ENCODE data around the gene AP3S1.
"Not testable (repeated sequence)": the region's sequence is repeated elsewhere in the genome, so short reads cannot be mapped to it uniquely, and the experiment has no call there.

Gene AP3S1

DNA sequence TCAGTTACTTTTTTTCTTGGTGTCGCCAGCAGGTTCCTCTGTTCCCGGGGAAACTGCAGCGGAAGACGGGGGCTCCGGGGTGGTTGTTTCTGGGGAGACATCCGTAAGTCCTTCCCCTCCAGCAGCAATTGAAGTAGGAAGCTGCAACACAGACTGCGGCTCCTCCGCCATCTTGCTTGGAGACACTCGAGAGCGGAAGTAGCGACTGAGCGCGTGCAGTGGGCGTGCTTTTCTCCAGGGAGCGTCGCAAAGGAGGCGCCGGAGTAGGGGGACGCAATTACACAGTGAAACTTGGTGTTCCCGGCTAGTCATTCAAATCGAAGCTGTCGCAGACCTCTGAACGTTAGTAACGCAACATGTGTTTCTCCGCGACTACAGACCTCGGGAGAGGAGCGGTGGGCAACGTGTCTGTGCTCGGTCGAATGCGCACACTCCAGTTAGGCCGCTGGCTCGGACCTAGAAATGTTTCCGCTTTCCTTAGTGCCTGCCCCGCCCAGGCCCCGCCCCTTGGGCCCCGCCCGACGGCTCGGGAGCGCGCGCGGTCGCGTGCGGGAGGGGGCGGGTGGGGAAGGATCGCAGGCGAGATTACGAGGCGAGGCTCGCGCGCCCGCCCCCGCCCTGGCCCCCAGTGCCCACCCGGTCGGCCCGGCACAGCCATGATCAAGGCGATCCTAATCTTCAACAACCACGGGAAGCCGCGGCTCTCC is at the start of gene AP3S1, which contains the start of gene ATG12:
TSS of gene AP3S1 (plus strand) at position 554 of the 707 bp plus-strand sequence. CDS start at position 657, 103 bp downstream.
TSS of gene ATG12 (minus strand) at position 184 of the 707 bp plus-strand sequence. CDS start at position 171, 13 bp downstream.
- Histone ChIP-seq H3K27ac (ENCODE audit: low read length) (peak within 1 kb of the TSS; percentile 88), H3K4me1 (ENCODE audit: insufficient read depth, low read length) (peaks cover 2% of the 10 kb centered on the region), H3K36me3 (ENCODE audit: insufficient read depth, low read depth, low read length) (peaks cover 20% of the 10 kb centered on the region), H3K9ac (ENCODE audit: low read depth, low read length) (peak within 1 kb of the TSS; percentile 95), H3K9me3 (ENCODE audit: insufficient read depth, low read depth, low read length) (no peaks in the 10 kb centered on the region), H3K27me3 (ENCODE audit: insufficient read depth, low read length) (peaks cover 12% of the 10 kb centered on the region), H3K4me3 (ENCODE audit: low read length) (peak within 1 kb of the TSS; percentile 97)

DNA sequence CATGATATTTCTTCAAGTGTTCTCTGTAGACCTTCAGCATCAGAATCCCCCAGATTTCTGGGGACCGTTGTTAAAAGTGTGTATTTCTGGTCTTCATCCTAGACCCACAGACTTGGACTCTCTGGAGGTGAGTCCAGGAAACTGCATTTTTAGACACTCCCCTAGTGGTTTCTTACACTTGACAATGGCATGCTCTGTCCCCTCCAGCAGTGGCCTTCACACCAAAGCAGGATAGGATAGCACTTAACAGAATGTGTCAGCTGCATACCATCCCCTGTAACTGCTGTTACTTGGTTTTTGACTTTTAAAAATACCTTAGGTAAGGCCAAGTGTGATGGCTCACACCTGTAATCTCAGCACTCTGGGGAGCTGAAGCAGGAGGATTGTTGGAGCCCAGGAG is 46.0 kb upstream of the AP3S1 start:
- Histone ChIP-seq H3K9ac (ENCODE audit: low read depth, low read length) (no peak overlapping the region), H3K9me3 (ENCODE audit: insufficient read depth, low read depth, low read length) (no peaks in the 10 kb centered on the region), H3K4me1 (ENCODE audit: insufficient read depth, low read length) (no peaks in the 10 kb centered on the region), H3K4me3 (ENCODE audit: low read length) (no peak overlapping the region), H3K27me3 (ENCODE audit: insufficient read depth, low read length) (no peaks in the 10 kb centered on the region), H3K36me3 (ENCODE audit: insufficient read depth, low read depth, low read length) (no peaks in the 10 kb centered on the region), H3K27ac (ENCODE audit: low read length) (no peak overlapping the region)

- no peaks in the 10 kb centered on the region for H3K4me1 ChIP-seq (ENCODE audit: insufficient read depth, low read length)
- H3K9ac ChIP-seq (ENCODE audit: low read depth, low read length), result no peak overlapping the region
- H3K4me3 ChIP-seq (ENCODE audit: low read length), result no peak overlapping the region
- no peaks in the 10 kb centered on the region for H3K9me3 ChIP-seq (ENCODE audit: insufficient read depth, low read depth, low read length)
- no peaks in the 10 kb centered on the region for H3K27me3 ChIP-seq (ENCODE audit: insufficient read depth, low read length)
- no peak overlapping the region for H3K27ac ChIP-seq (ENCODE audit: low read length)
- no peaks in the 10 kb centered on the region for H3K36me3 ChIP-seq (ENCODE audit: insufficient read depth, low read depth, low read length)
Observed at GRCh38 chr5:115796656-115797055, 45.1 kb upstream of the AP3S1 start.

DNA sequence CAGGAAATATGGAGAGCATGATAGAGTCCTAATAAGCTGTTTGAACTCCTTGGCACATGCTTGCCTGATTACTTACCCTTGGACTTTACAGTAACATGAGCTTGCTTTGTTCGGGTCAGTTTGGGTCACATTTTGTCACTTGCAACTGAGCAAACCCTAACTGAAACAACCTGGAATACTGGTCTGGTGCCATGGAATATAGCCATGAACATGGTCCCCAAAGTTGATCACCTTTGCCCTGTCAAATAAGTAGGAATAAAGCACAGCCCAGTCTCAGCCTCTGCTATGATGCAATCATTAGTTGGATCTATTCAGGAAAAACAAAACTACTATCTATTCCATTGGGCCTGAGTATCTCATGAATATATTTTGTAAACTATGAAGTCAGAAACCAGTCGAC is 43.5 kb upstream of the AP3S1 start:
- Histone ChIP-seq H3K36me3 (ENCODE audit: insufficient read depth, low read depth, low read length) (no peaks in the 10 kb centered on the region), H3K9me3 (ENCODE audit: insufficient read depth, low read depth, low read length) (no peaks in the 10 kb centered on the region), H3K27me3 (ENCODE audit: insufficient read depth, low read length) (no peaks in the 10 kb centered on the region), H3K27ac (ENCODE audit: low read length) (no peak overlapping the region), H3K9ac (ENCODE audit: low read depth, low read length) (no peak overlapping the region), H3K4me1 (ENCODE audit: insufficient read depth, low read length) (no peaks in the 10 kb centered on the region), H3K4me3 (ENCODE audit: low read length) (no peak overlapping the region)

DNA sequence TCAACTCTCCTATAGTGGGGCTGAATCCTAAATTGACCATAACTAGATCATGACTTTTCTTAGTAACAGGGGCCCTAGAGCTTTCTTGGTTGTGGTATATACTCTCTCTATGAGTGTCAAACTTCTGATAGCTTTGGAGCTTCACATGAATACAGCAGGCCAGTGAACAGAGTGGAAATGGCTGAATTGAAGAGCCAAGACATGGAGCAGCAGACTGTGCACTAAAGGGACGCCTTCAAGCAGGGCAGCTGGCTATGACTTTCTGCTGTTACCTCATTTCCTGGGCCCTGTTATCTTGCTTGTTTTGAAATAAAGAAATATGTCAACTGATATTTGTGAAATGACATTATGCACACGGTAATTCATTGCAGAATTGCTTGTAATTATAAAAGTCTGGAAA is 41.6 kb upstream of the AP3S1 start:
- H3K4me3 ChIP-seq (ENCODE audit: low read length), result no peak overlapping the region
- no peaks in the 10 kb centered on the region for H3K4me1 ChIP-seq (ENCODE audit: insufficient read depth, low read length)
- peaks cover 6% of the 10 kb centered on the region for H3K36me3 ChIP-seq (ENCODE audit: insufficient read depth, low read depth, low read length)
- H3K27me3 ChIP-seq (ENCODE audit: insufficient read depth, low read length), result no peaks in the 10 kb centered on the region
- no peak overlapping the region for H3K27ac ChIP-seq (ENCODE audit: low read length)
- H3K9me3 ChIP-seq (ENCODE audit: insufficient read depth, low read depth, low read length), result no peaks in the 10 kb centered on the region
- no peak overlapping the region for H3K9ac ChIP-seq (ENCODE audit: low read depth, low read length)

GRCh38 chr5:115801152-115801551 is 40.6 kb upstream of the AP3S1 start:
- Histone ChIP-seq H3K9me3 (ENCODE audit: insufficient read depth, low read depth, low read length) (no peaks in the 10 kb centered on the region), H3K9ac (ENCODE audit: low read depth, low read length) (no peak overlapping the region), H3K4me1 (ENCODE audit: insufficient read depth, low read length) (0 out of 2 replicates have a peak, but pooled peaks cover 1% of the 10 kb centered on the region), H3K27me3 (ENCODE audit: insufficient read depth, low read length) (no peaks in the 10 kb centered on the region), H3K36me3 (ENCODE audit: insufficient read depth, low read depth, low read length) (peaks cover 17% of the 10 kb centered on the region), H3K4me3 (ENCODE audit: low read length) (no peak overlapping the region), H3K27ac (ENCODE audit: low read length) (no peak overlapping the region)

DNA sequence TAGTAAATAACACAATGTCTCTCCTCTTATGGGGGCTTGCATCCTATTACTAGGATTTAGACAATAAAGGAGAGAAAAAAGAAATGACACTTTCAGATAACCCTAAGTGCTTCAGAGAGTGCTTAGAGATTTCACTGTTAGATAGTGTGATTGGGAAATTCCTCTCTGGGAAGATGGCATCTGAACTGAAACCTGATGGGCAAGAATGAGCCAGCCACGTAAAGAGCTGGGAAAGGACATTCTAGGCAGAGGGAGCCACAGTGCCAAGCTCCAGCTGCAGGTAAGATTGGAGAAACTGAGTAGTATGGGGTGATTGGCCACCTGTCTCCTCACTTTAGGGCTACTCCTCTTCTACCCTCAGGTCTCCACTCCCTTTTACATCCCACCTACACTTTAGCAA is 39.8 kb upstream of the AP3S1 start:
- peaks cover 7% of the 10 kb centered on the region; the same call in 1 of the 2 replicates for H3K4me1 ChIP-seq (ENCODE audit: insufficient read depth, low read length)
- H3K36me3 ChIP-seq (ENCODE audit: insufficient read depth, low read depth, low read length), result peaks cover 21% of the 10 kb centered on the region
- no peak overlapping the region for H3K27ac ChIP-seq (ENCODE audit: low read length)
- no peaks in the 10 kb centered on the region for H3K9me3 ChIP-seq (ENCODE audit: insufficient read depth, low read depth, low read length)
- H3K9ac ChIP-seq (ENCODE audit: low read depth, low read length), result no peak overlapping the region
- H3K4me3 ChIP-seq (ENCODE audit: low read length), result no peak overlapping the region
- no peaks in the 10 kb centered on the region for H3K27me3 ChIP-seq (ENCODE audit: insufficient read depth, low read length)

DNA sequence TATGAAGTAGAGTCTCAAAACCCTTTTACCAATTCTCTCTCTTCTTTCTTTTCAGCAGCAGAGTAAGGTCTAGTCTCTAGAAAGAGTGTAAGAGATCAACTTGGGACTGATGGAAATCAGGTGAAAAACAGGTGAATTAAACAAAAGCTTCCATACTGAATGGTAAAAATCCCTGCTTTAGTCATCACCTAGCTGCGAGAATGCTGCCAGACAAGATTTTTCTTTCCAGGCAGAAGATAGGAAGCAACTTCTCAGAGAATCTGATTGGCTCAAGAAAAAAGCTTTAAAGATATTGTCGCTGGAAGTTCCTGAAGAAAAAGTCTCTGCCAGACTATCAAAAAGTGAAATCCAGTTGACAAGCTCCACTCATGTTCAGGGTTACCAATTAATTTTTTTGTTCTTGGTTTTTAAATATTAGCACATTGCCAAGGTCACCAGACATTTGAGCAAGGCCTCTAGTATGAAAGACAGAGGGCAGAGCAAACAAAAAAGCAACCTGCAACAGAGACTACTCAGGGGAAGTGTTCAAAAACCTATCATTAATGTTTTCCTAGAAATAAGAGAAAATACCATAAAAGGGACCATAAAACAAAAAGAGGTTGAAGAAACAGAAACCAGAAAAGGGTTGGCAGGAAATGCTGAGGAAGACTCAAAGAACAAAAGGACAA is 34.6 kb upstream of the AP3S1 start:
- H3K4me1 ChIP-seq (ENCODE audit: insufficient read depth, low read length), result peaks cover 7% of the 10 kb centered on the region; the same call in 1 of the 2 replicates
- peaks cover 64% of the 10 kb centered on the region for H3K36me3 ChIP-seq (ENCODE audit: insufficient read depth, low read depth, low read length)
- no peak overlapping the region for H3K9ac ChIP-seq (ENCODE audit: low read depth, low read length)
- no peaks in the 10 kb centered on the region for H3K9me3 ChIP-seq (ENCODE audit: insufficient read depth, low read depth, low read length)
- no peak overlapping the region for H3K27ac ChIP-seq (ENCODE audit: low read length)
- no peaks in the 10 kb centered on the region for H3K27me3 ChIP-seq (ENCODE audit: insufficient read depth, low read length)
- no peak overlapping the region for H3K4me3 ChIP-seq (ENCODE audit: low read length)

DNA sequence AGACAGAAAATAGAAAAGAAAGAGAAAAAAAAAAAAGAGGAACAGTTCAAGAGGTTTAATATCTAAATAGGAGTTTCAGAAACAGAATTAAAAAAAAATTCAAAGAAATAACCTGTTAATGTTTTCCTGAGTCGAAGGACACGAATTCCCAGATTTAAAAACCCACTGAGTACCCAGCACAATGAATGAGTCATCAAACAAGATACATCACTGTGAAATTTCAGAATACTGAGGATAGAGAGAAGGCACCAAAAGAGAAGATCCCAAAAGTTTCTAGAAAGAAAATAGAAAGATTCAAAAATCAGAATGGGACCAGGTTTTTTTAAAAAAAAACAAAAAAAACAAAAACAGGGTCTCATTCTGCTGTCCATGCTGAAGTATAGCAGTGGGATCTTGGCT is 34.1 kb upstream of the AP3S1 start:
- H3K36me3 ChIP-seq (ENCODE audit: insufficient read depth, low read depth, low read length), result peaks cover 69% of the 10 kb centered on the region
- no peak overlapping the region for H3K9ac ChIP-seq (ENCODE audit: low read depth, low read length)
- H3K4me1 ChIP-seq (ENCODE audit: insufficient read depth, low read length), result peaks cover 7% of the 10 kb centered on the region; the same call in 1 of the 2 replicates
- H3K27ac ChIP-seq (ENCODE audit: low read length), result no peak overlapping the region
- H3K4me3 ChIP-seq (ENCODE audit: low read length), result no peak overlapping the region
- H3K9me3 ChIP-seq (ENCODE audit: insufficient read depth, low read depth, low read length), result no peaks in the 10 kb centered on the region
- H3K27me3 ChIP-seq (ENCODE audit: insufficient read depth, low read length), result no peaks in the 10 kb centered on the region

GRCh38 chr5:115808066-115808465 is 33.7 kb upstream of the AP3S1 start:
- not testable (repeated sequence) for H3K9me3 ChIP-seq (ENCODE audit: insufficient read depth, low read depth, low read length); H3K27ac ChIP-seq (ENCODE audit: low read length); H3K27me3 ChIP-seq (ENCODE audit: insufficient read depth, low read length); H3K4me3 ChIP-seq (ENCODE audit: low read length); H3K4me1 ChIP-seq (ENCODE audit: insufficient read depth, low read length); H3K9ac ChIP-seq (ENCODE audit: low read depth, low read length)
- H3K36me3 ChIP-seq (ENCODE audit: insufficient read depth, low read depth, low read length), result peaks cover 69% of the 10 kb centered on the region

DNA sequence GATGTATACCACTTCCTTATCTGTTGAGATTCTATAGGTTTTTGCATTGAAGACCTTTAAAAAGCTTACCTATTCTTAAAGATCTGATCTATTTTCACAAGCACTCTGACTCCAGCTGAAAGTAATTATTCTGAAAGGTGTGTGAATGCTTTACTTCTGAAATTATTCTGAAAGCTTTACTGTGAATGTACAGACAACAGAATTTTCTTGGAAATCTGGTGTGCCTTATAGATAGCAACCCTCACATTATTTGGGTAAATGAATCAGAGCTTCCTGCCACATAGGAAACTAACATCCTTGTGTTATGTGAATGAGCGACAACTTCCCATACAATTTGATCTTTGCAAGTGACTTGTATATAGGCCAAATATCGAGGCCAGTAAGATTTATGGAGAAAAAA is 31.8 kb upstream of the AP3S1 start:
- H3K27ac ChIP-seq (ENCODE audit: low read length), result no peak overlapping the region
- peaks cover 14% of the 10 kb centered on the region for H3K27me3 ChIP-seq (ENCODE audit: insufficient read depth, low read length)
- H3K9me3 ChIP-seq (ENCODE audit: insufficient read depth, low read depth, low read length), result no peaks in the 10 kb centered on the region
- H3K4me3 ChIP-seq (ENCODE audit: low read length), result no peak overlapping the region
- H3K36me3 ChIP-seq (ENCODE audit: insufficient read depth, low read depth, low read length), result peaks cover 64% of the 10 kb centered on the region
- peaks cover 13% of the 10 kb centered on the region for H3K4me1 ChIP-seq (ENCODE audit: insufficient read depth, low read length)
- H3K9ac ChIP-seq (ENCODE audit: low read depth, low read length), result no peak overlapping the region

DNA sequence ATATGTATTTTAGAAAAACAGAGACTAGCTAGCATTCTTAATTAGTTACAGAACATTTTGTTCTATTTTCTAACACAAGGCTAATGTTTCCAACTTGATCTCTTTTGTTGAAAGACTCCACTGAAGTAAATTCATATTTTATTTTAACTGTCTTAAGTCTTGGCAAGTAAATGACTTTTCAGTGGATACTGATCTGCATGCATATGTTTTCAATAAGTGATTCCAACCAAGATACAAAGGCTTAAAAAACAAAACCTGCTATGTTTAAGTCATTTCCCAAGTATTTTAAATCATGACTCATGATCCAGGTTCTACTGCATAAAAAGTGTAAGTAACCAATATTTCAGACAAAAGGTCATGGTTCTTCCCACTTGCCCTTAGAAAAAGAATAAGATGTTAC is 31.0 kb upstream of the AP3S1 start:
- no peak overlapping the region for H3K9ac ChIP-seq (ENCODE audit: low read depth, low read length)
- no peak overlapping the region for H3K4me3 ChIP-seq (ENCODE audit: low read length)
- H3K27ac ChIP-seq (ENCODE audit: low read length), result no peak overlapping the region
- H3K4me1 ChIP-seq (ENCODE audit: insufficient read depth, low read length), result peaks cover 17% of the 10 kb centered on the region
- H3K9me3 ChIP-seq (ENCODE audit: insufficient read depth, low read depth, low read length), result no peaks in the 10 kb centered on the region
- H3K36me3 ChIP-seq (ENCODE audit: insufficient read depth, low read depth, low read length), result peaks cover 56% of the 10 kb centered on the region
- peaks cover 22% of the 10 kb centered on the region for H3K27me3 ChIP-seq (ENCODE audit: insufficient read depth, low read length)

All from iPS-20b (cell line).